ENCODE measurements around the gene ACSF2. TPM values are rescaled to one million over a fixed set of nuclear protein-coding genes. Genes with fewer than 3 reads are reported as not detected.
A peak's percentile ranks its signal among the peaks of the same experiment; 100 is the strongest.

Gene ACSF2
- total RNA-seq, 1 donor = 18.1 TPM

DNA sequence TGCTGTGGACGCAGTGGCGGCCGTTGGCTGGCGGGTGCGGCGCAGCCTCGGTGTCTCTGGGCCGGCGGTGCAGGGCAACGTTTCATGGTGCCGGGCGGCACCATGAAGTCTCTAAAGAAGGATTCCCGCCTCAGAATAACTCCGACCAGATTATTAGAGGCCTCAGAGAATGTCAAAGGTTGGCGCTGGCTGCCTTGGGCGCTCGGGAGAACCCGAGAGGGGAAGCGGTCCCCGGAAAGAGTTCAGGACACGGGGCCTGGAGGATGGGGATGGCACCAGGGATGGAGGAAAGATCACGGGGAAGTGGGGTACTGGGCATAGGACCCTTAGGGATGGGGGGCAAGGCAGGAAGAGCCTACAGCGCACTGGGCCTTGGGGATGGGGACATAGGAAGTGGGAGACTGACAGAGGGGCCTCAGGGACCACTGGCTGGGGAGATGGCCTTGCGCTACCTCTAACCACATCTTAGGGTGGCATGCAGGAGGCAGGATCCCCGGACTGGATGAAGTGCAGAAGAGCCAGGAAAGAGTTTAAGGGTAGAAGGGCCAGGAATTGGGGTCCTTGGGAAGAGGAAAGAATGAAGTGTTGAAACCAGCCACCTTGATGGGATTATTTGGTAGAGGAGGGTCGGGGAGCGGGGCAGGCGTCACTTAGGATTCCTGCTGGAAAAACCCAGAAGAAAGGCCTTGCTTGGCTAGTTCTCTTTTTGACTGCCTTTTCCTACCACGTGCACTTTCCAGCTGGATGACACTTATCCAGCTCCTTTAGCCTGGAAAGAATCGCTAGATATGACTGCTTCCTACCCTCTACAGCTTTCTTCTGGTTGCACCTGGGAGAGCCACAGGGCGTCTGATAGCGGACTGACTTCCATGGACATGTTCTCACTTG, 82.8 kb downstream of the ACSF2 start:
- no peak for DNase-seq (ENCODE audit: low read depth)
- no peak for TF ChIP-seq CTCF (IDR thresholded peaks at IDR 0.05; ENCODE audit: insufficient read depth, low read depth, low read length)
- H3K4me3 ChIP-seq (ENCODE audit: low read depth, low read length) = peak overlapping the region; percentile 62

DNA sequence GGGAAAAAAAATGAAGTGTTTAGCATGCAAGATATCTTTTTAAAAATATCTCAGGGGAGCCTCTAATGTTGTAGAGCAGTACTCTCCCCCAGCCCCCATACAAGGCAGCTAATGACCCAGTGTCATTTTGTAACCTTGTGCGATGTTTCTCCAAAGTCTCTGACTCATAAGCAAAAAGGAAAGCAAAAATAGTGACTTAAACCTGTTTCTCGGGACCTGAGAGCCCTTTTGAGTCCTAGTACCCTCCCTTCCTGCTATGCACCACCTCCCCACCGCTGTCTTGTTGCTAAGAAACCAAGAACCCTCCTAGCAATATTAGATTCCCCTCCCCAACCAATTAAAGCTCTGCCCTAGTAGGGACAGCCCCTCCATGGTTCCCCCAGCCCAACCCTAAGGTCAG, 85.0 kb downstream of the ACSF2 start:
- no peak overlapping the region for H3K4me3 ChIP-seq (ENCODE audit: low read depth, low read length)
- peak; percentile 71 for DNase-seq (ENCODE audit: low read depth)
- TF ChIP-seq CTCF (IDR thresholded peaks at IDR 0.05; ENCODE audit: insufficient read depth, low read depth, low read length) = no peak

- DNase-seq (ENCODE audit: low read depth) = peak; percentile 75
- H3K4me3 ChIP-seq (ENCODE audit: low read depth, low read length) = no peak overlapping the region
- no peak for TF ChIP-seq CTCF (IDR thresholded peaks at IDR 0.05; ENCODE audit: insufficient read depth, low read depth, low read length)
These were observed 87.5 kb downstream of the ACSF2 start for GRCh38 chr17:50513495-50513894.

GRCh38 chr17:50514388-50514787, 88.4 kb downstream of the ACSF2 start:
- no peak for TF ChIP-seq CTCF (IDR thresholded peaks at IDR 0.05; ENCODE audit: insufficient read depth, low read depth, low read length)
- DNase-seq (ENCODE audit: low read depth) = no peak
- no peak overlapping the region for H3K4me3 ChIP-seq (ENCODE audit: low read depth, low read length)

DNA sequence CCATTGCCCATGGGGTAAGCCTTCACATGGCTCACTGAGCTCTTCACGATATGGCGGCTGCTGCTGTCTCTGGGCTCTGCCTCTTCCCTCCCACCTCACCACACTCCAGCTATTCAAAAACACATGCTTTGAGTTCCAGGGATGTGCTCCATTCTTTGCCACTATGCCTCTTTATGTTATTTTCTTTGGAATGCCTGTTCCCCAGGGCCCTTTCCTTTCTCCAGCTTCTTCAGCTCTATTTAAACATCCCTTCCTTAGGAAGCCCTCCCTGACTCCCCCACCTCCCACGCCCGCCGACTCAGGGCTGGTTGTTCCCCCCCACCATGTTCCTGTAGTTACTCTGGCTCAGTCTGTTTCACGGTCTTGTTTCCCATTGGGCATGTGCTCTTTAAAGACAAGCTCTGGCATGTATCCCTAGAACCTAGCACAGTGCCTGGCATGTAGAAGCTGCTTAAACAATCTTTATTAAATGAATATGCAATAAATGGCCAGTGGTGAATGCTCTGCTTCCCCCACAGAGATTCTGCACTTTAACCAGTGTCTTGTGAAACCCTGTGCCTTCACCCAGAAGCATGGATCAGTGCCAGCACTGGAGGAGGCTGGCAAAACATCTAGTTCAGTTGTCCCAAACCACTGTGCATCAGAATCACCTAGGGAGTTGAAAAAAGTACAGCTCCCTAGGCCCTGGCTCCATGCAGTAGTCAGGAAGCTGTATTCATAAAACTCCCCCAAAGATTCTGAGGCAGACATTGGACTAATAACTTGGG, 89.1 kb downstream of the ACSF2 start:
- TF ChIP-seq CTCF (IDR thresholded peaks at IDR 0.05; ENCODE audit: insufficient read depth, low read depth, low read length) = no peak
- no peak overlapping the region for H3K4me3 ChIP-seq (ENCODE audit: low read depth, low read length)
- peak; percentile 39 for DNase-seq (ENCODE audit: low read depth)

DNA sequence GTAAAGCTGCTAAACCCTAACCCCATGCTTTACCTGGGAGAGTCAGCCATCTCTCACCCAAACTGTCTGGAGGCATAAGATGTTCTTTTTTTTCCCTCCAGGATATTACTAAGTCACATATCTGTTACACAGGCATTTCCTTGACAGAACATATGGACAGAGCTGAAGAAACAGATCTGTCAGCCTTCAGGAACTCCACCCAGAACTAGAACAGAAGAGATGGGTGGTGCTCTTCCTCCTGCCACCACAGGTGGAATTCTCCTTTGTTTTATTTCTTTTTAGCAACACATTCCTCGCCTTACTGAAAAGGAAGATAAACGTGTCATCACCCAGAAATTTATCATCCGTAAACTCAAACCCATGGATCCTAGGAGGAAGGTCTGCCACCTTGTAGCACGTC, 91.0 kb downstream of the ACSF2 start:
- no peak for DNase-seq (ENCODE audit: low read depth)
- TF ChIP-seq CTCF (IDR thresholded peaks at IDR 0.05; ENCODE audit: insufficient read depth, low read depth, low read length) = no peak
- H3K4me3 ChIP-seq (ENCODE audit: low read depth, low read length) = no peak overlapping the region

All from fibroblast of villous mesenchyme (primary cell).